Stimulated activated CD4-positive, alpha-beta T cell treated with anti-CD3 and anti-CD28 coated beads, Interleukin-15, amount 100 ng/mL, for 48 hours (primary cell): ENCODE results near the gene ERN2.
"Not testable (repeated sequence)": the region's sequence is repeated elsewhere in the genome, so short reads cannot be mapped to it uniquely, and the experiment has no call there.

Experiments
- DNase-seq, 2 donors: peaks; one replicate each; pipeline ENCODE4 v3.0.0-alpha.2; 2020; ENCODE audit warnings: low read depth in 2 of 2

ERN2 gene

GRCh38 chr16:23722613-23723240 is 9.7 kb upstream of the ERN2 start:
- DNase-seq = not testable (repeated sequence)

DNA sequence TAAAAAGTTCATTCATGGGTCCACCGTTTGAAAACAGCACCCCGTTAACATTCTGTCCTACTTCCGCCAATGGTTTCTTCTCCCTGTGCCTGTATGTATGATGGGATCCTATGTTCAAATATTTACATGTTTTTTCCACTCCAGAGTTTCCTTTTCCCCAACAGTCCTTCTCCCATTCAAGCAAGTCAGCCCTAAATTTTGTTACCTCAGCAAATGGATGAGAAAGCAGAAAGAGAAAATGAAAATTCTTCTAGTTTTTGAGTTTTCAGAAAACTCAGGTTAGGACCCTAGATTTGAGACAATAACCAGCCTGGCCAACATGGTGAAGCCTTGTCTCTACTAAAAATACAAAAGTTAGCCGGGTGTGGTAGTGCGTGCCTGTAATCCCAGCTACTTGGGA is 3.5 kb upstream of the ERN2 start:
- no peak for DNase-seq

GRCh38 chr16:23711785-23712184 is 1.2 kb downstream of the ERN2 start:
- no peak for DNase-seq

GRCh38 chr16:23710504-23710903 is 2.5 kb downstream of the ERN2 start:
- no peak for DNase-seq

GRCh38 chr16:23710008-23710407 is 3.0 kb downstream of the ERN2 start:
- DNase-seq = no peak

DNA sequence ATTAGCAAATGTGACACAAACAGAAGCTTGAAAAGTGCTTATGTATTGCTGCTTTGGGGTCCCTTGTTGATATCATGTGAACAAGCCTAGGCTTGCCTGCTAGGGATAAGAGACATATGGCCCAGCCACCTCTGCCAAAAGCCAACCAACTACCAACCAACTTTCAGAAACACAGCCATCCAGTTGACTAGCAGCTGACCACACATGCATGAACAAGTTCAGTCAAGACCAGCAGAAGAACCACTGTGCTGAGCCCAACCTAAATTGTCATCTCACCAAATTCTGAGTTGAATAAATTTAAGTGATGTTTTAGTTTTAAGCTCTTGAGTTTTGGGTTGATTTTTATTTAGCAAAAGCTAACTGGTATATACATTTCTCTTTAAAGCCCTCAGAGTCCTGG is 3.5 kb downstream of the ERN2 start:
- no peak for DNase-seq

DNA sequence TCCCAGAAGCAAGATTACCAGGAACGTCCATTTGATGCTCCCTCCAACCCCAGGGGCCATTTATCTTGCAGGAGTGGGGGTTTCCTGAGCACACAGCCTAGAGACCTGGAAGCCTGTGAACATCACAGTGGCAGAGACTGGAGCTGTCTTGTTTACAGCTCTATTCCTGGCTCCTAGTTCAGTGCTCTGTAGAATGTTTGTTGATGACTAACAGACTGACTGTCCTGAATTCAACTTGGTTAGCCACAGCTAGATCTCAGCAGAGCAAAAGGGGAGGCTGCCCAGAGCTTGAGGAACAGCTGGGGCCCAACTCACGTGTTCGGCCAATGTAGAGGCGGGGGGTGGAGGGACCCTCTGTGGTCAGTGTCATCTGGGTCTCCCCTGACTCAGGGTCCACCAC is 6.6 kb downstream of the ERN2 start:
- DNase-seq = no peak

- no peak for DNase-seq
Observed at GRCh38 chr16:23705517-23705902, 7.5 kb downstream of the ERN2 start.

GRCh38 chr16:23704772-23705516 is 8.1 kb downstream of the ERN2 start:
- DNase-seq = no peak

DNA sequence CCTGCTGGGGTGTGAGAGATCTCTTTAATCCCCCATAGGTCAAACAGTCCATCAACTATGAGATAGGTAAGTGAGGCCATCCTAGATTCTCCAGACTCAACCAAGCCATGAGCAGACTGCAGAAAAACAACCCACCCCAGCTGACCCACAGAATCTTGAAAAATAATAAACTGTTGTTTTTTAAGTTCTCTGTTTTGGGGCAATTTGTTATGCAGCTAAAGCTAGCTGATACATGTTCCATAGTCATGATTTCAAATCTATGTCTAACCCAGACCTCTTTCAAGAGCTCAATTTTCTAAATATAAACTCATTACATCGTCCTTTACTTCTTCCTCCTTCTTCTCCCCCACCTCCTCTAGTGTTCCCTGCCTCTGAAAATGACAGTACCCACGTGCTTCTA is 10.1 kb downstream of the ERN2 start:
- DNase-seq = no peak

DNA sequence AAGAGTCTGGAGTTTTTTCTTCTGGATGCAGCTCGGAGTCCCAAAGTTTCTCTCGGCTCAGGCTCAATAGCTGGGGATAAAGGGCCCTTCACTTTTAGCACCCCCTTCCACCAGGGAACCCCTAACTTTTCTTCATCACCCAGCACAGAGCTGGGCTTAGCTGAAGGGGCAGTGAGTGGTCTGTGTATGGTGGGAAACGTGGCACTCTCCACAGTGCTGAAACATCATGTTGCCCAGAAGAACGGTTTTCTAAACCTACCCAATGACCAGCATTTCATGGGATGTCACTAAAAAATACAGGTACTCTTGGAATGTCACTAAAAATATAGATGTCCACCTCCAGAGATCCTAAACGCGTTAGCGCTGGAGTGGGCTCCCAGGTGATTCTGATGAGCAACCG is 12.0 kb downstream of the ERN2 start:
- no peak for DNase-seq

- DNase-seq = no peak
Observed at GRCh38 chr16:23700509-23700908, 12.5 kb downstream of the ERN2 start.

GRCh38 chr16:23700093-23700492 is 12.9 kb downstream of the ERN2 start:
- DNase-seq = no peak

DNA sequence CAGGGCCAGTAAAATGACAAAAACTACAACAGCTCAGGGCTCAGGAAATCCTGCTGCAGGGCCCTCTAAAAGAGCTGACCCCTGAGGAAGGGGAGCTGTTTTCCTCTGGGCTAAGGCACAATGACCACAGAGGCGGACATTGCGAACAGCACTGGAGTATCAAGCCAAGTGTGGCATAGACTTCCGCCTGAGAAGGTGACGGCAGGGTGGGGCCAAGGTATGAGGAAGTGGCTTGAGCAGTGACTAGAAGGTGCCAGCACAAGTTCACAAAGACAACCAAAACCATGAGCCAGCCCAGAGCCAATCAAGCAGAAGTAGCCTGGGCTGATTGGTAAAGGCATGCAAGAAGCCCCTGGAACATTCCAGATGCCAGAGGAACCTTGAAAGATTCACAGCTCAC is 13.9 kb downstream of the ERN2 start:
- DNase-seq = no peak

DNA sequence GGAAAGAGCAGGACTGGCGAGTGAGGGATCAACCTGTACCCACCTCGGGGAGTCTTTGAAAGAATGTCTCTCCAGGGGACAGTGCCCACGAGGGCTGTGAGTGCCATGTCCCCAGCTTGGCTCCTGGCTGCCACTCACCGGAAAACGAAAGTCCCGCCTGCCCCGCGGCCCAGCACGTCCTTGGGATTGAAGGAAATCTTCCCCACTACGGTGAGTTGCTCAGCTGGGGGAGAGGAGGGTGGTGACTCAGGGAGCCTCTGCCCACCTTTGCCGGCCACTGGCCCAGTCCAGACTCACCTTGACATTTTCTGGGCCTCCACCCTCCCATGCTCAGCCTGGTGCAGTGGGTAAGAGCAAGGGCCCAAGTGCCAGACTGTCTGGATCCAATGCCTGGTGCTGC is 17.3 kb downstream of the ERN2 start:
- DNase-seq = no peak

- DNase-seq = no peak
Observed at GRCh38 chr16:23694644-23695373, 18.2 kb downstream of the ERN2 start.

DNA sequence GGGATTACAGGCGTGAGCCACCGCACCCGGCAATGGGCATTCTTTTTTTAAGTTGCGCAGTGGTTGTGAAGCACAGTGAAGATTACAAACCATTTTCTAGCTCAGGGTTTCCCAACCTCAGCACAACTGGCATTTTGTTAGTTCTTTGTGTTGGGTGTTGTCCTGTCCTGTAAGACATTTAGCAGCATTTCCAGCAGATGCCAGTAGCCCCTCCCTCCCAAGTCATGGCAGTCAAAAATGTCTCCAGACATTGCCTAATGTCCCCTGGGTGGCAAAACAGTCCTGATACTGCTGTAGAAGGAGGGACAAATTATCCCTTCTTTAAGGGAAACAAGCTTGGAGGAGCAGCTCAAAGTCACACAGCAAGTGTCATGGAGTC is 18.8 kb downstream of the ERN2 start:
- DNase-seq = no peak

DNA sequence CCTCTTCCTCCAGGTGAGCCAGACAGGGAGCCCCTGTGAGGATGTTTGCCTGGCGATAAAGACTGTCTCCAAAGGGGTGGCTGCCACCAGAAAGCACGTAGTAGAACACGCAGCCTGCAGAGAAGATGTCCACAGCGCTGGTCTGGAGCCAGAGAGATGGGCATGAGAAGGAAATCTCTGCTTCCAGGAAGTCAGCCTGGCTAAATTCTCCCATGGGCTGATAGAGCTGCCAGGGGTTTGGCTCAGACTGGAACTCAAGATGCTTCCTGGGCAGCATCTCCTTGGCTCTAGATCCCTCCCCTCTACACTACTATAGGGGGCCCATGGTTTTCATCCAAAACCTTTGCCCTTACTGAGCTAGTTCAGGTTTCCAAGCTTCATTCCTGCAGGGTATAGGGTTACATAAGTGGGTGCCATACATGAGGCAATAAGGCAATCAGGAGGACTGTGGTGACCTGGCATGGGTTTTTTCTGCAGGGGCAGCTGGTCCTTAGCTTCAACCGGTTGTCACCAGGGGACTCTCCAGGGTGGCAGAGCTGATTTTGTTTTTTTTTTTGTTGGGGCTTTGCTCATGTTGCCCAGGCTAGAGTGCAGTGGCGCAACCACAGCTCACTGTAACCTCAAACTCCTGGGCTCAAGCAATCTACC is 20.7 kb downstream of the ERN2 start:
- no peak for DNase-seq

DNA sequence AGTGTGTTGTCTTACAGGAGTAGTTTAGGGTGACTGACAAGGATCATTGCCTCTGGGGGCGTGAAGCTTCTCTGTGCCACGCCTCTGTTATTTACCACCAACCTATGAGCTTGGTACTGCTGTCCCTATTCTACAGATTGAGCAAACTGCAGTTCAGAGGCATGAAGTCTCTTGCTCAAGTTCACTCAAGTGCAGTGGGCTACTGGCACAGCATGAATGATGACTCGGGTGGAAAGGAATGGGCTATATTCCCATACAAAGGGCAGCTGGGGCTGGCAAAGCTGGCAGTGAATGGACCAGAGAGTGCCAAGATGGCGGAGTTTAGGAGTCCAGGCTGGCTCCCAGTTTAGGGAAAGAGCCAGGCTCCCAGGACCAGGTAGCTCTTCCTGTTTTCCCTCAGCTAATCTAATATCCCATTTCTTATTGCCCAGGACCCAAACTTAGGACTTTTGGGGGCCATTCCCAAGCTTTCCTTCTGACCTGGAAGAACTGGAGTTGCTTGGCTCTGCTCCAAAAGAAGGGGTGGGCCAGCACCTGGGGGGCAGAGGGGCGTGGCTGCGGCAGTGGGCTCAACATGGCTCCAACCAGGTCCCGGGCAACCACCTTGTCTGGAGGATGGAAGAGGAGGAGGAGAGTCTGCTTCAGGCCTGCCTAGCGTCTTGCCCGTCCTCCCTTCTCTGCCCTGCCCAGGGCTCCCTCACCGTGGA is 21.4 kb downstream of the ERN2 start:
- no peak for DNase-seq

DNA sequence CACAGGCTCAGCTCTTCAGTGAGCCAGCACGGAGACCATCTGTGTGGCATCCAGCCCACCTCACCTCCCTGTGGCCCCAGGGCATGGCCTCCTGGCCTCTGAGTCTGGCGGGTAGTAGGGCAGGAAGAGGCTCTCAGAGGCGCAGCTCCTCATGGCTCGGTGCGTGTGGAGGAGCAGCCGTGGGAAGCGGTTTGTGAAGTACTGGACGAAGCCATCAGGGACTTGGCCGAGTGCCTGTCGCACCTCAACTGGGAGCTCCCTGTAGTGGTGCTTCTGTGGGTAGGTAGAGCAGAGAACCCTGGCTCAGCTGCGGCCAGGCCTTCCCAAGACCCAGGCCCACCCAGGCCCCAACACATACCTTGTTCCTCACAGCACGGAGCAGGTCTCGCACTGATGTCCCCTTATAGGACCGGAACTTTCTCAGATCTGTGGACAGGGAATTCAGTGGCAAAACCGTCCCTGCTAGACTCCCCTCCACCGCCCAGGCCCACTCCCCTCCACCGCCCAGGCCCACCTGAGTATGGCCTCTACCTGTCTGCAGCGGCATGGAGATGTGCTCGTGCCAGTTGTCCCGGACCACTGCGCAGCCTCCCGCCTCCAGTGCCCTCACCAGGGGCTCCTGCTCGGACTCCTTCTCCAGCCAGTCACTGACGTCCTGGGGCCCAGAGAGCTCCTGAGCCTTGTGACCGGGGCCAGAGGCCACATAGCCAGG is 22.1 kb downstream of the ERN2 start:
- no peak for DNase-seq

DNA sequence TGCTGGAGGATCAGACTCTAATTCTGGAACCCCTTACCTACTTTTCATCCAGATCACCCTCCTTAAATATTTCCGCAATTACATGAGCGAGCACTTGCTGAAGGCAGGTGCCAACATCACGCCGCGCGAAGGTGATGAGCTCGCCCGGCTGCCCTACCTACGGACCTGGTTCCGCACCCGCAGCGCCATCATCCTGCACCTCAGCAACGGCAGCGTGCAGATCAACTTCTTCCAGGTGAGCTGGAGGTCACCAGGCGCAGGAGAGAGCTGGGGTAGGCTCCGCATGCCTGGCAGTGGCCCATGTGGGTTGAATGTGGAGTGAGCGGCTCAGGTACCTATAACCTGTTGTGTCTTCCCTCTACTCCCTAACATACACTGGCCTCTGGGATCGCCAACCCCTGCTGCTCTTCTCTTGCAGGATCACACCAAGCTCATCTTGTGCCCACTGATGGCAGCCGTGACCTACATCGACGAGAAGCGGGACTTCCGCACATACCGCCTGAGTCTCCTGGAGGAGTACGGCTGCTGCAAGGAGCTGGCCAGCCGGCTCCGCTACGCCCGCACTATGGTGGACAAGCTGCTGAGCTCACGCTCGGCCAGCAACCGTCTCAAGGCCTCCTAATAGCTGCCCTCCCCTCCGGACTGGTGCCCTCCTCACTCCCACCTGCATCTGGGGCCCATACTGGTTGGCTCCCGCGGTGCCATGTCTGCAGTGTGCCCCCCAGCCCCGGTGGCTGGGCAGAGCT is 23.4 kb downstream of the ERN2 start:
- DNase-seq = no peak
